ACHN (cell line): Measurements from ENCODE around the gene WDR90.

Experiments
- DNase-seq: peaks from one replicate; pipeline ENCODE4 v3.0.0-alpha.2; 2015
- in situ Hi-C: cut with HindIII; loops from 2 replicates; pipeline ENCODE4 v1.10.0; 2017; ENCODE audit warnings: low sequenced_read_pairs, low pct_ligation_motif_present, low pct_unique_long_range_greater_than_20kb

Gene WDR90

GRCh38 chr16:670485-671352 is 21.6 kb downstream of the WDR90 start:
- in situ Hi-C loops, result no loop called here
- DNase-seq, result no peak

DNA sequence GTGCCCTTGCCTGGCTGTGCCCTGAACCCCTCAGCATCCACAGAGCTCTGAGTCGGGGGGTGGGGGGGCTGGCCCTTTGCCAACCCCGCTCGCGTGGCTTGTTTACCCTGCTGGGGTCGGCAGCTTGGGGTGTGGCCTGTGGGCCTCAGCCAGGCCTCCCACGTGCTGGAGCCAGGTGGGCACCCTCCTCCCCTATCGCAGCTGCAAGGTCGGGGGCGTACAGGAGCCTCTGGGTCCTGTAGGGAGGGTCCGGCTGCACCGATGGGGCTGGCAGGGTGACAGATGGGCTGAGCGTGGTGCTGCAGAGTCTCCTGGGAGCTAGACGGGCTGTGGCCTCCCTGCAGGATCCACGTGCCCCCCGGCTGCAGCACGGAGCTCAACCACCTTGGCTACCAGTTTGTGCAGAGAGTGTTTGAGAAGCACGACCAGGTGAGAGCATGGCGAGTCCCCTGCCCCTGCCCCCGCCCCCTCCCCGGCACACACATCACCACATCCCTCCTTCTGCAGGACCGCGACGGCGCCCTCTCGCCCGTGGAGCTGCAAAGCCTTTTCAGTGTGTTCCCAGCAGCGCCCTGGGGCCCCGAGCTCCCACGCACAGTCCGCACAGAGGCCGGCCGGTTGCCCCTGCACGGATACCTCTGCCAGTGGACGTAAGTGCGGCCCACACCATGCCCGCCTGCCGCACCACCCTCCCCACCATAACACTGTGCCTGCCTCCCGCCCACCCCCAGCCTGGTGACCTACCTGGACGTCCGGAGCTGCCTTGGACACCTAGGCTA is 22.4 kb downstream of the WDR90 start:
- DNase-seq, result no peak
- in situ Hi-C loops, result no loop called here

GRCh38 chr16:672371-672770 is 23.2 kb downstream of the WDR90 start:
- DNase-seq, result no peak
- in situ Hi-C loops, result no loop called here

DNA sequence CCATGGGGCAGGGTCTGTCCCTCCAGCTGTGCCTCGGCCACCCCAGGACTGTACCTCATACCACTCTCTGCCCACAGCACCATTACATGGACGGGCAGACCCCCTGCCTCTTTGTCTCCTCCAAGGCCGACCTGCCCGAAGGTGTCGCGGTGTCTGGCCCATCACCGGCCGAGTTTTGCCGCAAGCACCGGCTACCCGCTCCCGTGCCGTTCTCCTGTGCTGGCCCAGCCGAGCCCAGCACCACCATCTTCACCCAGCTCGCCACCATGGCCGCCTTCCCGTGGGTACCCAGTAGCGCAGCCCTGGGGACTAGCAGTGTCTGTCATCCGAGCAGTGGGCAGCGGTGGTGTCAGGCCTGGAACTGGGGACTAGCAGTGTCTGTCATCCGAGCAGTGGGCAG is 23.7 kb downstream of the WDR90 start:
- in situ Hi-C loops, result no loop called here

GRCh38 chr16:673399-673991 is 24.3 kb downstream of the WDR90 start:
- in situ Hi-C loops, result no loop called here

More for the DNA sequence above, 23.7 kb downstream of the WDR90 start:
- DNase-seq, result no peak

DNA sequence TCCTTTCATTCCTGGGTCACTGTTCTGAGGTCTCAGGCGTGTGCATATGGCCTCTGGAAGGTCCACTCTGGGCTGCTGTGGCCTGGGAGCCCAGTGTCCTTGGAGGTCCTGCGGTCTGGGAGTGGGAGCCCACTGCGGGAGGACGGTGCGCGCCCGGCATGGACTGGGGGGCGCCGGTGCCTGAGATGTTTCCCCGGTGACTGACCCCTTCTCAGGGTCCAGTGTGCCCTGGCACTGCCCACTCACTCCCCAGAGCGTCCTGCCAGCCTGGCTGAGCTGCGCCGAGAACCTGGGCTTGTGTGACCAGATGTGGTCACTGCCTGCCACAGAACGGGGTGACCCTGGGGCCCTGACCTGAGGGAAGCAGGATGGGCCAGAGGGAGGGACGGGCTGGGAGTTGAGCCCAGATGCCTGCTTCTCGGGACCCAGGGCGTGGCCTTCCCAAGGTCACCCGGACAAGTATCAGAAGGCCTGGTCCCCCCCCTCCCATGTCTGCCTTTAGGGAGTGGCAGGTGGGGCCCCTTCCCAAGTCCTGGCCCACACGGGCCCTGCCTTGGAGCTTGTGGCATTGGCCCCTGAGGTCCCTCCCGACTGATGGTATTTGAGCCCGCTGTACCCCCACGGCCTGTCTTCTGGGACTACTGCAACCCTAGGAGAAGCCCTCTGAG is 25.2 kb downstream of the WDR90 start:
- DNase-seq, result no peak
- in situ Hi-C loops, result no loop called here

More at GRCh38 chr16:673399-673991, 24.3 kb downstream of the WDR90 start:
- DNase-seq, result no peak

GRCh38 chr16:674968-675883 is 26.1 kb downstream of the WDR90 start, which contains the start of gene RHBDL1:
RHBDL1 (plus strand) TSS chr16:675671; CDS start chr16:675791, 120 bp downstream.
- in situ Hi-C loops, result no loop called here
- DNase-seq, result peak; percentile 58

- no peak for DNase-seq
- in situ Hi-C loops, result no loop called here
Measured at GRCh38 chr16:675884-676564, 26.9 kb downstream of the WDR90 start.

DNA sequence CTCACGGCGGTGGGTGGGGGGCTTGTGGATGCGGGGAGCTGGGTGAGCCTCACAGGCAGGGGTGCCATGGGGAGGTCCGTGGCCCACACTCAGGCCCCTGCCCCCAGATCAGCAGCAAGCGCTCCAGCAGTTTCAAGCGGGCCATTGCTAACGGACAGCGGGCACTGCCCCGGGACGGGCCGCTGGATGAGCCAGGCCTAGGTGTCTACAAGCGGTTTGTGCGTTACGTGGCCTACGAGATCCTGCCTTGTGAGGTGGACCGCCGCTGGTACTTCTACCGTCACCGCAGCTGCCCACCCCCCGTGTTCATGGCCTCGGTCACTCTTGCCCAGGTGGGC is 27.4 kb downstream of the WDR90 start:
- in situ Hi-C loops, result no loop called here
- no peak for DNase-seq

DNA sequence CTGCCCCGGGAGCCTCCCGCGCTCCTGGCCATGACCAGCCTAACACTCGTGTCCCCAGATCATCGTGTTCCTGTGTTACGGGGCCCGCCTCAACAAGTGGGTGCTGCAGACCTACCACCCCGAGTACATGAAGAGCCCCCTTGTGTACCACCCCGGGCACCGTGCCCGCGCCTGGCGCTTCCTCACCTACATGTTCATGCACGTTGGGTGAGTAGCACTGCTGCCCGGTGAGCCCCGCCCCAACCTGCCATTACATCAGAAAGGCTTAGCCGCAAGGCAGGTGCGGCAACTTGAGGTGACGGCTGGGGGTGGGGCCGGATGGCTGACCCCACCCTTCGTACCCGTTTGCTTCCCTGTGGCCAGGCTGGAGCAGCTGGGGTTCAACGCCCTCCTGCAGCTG is 27.7 kb downstream of the WDR90 start:
- no peak for DNase-seq
- in situ Hi-C loops, result no loop called here

DNA sequence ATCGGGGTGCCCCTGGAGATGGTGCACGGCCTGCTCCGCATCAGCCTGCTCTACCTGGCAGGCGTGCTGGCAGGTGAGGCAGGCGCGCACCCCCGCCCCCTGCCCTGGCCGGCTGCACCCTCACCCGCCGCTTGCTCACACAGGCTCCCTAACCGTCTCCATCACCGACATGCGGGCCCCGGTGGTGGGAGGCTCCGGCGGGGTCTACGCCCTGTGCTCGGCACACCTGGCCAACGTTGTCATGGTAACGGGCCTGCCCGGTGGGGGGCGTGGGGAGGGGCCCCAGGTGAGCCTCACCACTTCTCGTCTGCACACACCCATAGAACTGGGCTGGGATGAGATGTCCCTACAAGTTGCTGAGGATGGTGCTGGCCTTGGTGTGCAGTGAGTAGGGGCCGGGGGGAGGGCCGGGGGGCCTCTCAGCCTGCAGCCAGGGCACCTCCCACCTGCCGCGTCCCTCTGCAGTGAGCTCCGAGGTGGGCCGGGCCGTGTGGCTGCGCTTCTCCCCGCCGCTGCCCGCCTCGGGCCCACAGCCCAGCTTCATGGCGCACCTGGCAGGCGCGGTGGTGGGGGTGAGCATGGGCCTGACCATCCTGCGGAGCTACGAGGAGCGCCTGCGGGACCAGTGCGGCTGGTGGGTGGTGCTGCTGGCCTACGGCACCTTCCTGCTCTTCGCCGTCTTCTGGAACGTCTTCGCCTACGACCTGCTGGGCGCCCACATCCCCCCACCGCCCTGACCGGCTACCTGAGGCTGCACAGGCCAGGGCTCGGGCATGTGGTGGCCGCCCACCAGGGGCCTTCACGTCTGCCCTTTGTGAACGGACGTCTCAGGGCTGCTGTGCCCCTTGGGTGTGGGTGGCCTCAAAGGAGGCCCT is 28.4 kb downstream of the WDR90 start:
- DNase-seq, result no peak

GRCh38 chr16:678209-678857 is 29.2 kb downstream of the WDR90 start:
- in situ Hi-C loops, result no loop called here
- DNase-seq, result no peak

More for the DNA sequence above, 28.4 kb downstream of the WDR90 start:
- in situ Hi-C loops, result no loop called here

GRCh38 chr16:678858-679813 is 30.0 kb downstream of the WDR90 start:
- peak; percentile 78 for DNase-seq
- in situ Hi-C loops, result no loop called here

- peak; percentile 89 for DNase-seq
- in situ Hi-C loops, result no loop called here
Measured at GRCh38 chr16:679814-680624, 30.9 kb downstream of the WDR90 start, which contains the start of gene STUB1. STUB1 (plus strand) TSS chr16:680410; CDS start chr16:680526, 116 bp downstream.
